Stimulated activated CD4-positive, alpha-beta T cell treated with anti-CD3 and anti-CD28 coated beads, Interleukin-15, amount 100 ng/mL, for 48 hours (primary cell): Measurements from ENCODE around the gene SAP130.

ENCODE experiments used
- DNase-seq, 2 donors: peaks; one replicate each; pipeline ENCODE4 v3.0.0-alpha.2; 2020; ENCODE audit warnings: low read depth in 2 of 2

SAP130 gene

DNA sequence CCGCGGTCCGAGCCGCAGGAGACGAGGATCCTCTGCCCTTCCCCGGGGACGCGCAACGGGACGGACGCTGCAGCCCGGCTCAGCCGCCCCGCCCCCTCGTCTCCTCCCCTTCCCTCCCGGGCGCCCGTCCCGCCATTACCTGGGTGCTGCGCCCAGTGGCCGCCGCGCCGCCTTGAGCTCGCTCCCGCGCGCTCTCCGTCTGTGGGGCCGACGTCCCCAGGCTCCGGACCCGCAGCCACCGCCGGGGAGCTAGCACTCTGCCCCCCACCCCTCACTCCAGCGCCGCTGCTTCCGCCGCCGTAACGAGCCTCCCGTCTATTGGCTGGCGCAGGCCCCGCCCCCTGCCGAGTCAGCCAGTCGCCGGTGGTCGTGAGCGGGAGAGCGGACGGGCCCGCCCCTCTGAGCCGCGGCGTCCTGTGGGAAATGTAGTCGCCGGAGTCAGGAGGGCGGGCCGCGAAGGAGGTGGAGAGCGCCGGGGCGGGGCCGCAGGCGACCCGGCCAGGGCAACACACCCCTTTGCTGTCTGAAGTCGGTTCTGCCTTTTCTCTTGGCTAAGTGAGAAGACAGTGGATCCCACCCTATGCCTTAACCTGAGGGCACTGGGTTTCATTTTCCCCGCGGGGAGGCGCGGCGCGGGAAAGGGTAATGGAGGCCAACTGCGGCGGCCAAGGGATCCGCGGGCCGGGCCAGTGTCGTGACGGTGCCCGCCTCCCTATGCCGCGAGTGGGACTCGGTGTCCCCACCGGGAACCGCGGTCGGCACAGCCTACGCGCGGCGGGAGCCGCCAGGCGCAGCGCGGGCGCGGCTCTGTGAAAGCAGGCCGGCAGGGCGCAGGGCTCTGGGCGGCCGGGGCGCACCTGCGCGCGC is at the start of gene SAP130:
Gene SAP130 (minus strand): TSS at position 259 of the 867 bp plus-strand sequence. CDS start 1,767 bp downstream, outside the sequence.
- DNase-seq = peak; percentile 96 to 97

DNA sequence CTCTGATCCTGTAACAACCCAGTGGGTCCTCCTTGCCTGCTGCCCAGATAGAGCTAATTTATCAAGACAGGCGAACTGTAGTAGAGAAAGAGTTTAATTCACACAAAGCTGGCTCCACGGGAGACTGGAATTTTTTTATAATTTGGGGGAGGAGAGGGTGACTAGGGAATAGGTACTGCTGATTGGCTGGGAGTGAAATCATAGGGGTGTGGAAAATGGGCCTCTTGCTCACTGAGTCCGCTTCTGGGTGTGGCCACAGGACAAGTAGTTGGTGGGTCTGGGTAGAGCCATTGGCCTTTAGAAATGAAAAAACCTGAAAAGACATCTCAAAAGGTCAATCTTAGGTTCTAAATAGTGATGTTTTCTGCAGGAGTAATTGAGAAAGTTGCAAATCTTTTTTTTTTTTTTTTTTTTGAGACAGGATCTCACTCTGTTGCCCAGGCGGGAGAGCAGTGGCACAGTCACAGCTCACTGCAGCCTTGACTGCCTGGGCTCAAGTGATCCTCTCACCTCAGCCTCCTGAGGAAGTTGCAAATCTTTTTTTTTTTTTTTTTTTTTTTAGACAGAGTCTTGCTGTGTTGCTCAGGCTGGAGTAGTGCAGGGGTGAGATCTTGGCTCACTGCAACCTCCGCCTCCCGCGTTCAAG is 48.7 kb upstream of the SAP130 start:
- DNase-seq = no peak

DNA sequence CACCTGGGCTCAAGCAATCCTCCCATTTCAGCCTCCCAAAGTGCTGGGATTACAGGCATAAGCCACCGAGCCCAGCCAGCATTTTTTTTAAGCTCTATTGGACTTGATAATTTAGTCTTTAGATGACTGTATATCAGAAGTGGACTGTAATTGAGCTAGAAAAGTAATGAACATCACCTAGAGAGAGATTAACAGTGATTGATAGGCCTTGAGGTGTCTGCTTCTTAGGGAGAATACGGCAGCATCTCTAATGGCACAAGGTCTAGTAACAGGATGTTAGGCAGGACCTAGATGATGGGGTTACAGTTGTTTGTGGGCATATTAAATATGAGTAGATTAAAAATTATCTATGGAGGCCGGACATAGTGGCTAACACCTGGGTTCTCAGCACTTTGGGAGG is 45.4 kb upstream of the SAP130 start:
- no peak for DNase-seq

- no peak for DNase-seq
Measured at GRCh38 chr2:128069769-128070168, 41.9 kb upstream of the SAP130 start.

DNA sequence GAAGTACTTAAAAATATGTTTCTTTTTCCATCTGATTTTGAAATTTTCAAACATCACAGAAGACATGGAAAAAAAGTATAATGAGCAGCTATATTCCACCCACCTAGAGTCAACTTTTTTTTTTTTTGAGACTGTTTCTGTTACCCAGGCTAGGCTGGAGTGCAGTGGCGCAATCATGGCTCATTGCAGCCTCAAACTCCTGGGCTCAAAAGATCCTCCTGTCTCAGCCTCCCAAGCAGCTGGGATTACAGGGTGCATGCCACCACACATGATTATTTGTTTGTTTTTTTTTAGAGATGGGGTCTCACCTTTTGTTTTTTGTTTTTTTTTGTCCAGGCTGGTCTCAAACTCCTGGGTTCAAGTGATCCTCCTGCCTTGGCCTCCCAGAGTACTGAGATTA is 36.5 kb upstream of the SAP130 start:
- no peak for DNase-seq

DNA sequence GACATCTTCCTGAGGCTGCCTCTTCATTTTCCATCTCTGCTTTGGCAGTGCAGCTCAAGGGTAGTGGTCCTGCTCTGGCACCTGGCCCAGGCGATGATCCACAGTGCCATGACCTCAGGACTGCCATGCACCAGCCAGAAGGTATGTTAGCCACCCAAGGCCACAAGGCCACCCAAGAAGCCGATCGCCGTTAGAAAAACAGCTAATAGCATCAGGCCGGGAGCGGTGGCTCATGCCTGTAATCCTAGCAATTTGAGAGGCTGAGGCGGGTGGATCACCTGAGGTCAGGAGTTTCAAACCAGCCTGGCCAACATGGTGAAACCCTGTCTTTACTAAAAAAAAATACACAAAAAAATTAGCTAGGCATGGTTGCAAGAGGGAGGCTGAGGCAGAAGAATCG is 34.7 kb upstream of the SAP130 start:
- DNase-seq = no peak

- DNase-seq = no peak
Measured at GRCh38 chr2:128058114-128058513, 30.3 kb upstream of the SAP130 start.

- DNase-seq = no peak
Measured at GRCh38 chr2:128057334-128057733, 29.5 kb upstream of the SAP130 start.

DNA sequence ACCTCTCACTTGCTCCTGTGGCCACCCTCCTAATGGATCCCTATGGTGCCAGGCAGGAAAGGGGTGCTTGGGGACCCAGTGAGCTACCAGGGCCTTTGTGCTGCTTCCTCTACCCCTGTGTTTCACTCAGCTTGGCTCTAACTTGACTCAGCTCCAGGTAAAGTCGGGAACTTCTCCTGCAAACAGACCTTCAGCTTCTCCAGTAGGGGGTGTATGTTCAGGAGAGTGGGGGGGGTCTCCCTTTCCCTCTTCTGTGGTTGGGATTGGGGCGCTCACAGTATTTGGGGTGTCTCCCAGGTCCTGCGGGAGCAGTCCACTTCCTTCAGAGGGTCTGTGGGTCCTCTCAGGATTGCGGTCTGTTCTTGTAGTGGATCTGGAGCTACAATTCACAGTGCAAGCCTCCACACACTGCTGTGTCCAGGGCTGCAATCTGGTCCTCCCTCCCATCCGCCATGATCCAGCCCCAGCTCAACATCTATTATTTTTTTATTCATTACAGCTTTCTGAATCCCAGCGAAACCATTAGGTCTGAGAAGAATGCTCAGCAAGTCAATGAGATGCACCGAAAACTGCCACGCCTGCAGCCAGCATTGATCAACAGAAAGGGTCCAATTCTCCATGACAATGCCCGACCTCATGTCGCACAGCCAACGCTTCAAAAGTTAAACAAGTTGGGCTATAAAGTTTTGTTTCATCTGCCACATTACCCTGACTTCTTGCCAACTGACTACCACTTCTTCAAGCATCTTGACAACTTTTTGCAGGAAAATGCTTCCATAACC is 26.4 kb upstream of the SAP130 start:
- DNase-seq = no peak

GRCh38 chr2:128053331-128053730 is 25.5 kb upstream of the SAP130 start:
- no peak for DNase-seq

- DNase-seq = no peak
Measured at GRCh38 chr2:128043041-128043440, 15.2 kb upstream of the SAP130 start.

GRCh38 chr2:128041561-128041960 is 13.7 kb upstream of the SAP130 start:
- DNase-seq = no peak

DNA sequence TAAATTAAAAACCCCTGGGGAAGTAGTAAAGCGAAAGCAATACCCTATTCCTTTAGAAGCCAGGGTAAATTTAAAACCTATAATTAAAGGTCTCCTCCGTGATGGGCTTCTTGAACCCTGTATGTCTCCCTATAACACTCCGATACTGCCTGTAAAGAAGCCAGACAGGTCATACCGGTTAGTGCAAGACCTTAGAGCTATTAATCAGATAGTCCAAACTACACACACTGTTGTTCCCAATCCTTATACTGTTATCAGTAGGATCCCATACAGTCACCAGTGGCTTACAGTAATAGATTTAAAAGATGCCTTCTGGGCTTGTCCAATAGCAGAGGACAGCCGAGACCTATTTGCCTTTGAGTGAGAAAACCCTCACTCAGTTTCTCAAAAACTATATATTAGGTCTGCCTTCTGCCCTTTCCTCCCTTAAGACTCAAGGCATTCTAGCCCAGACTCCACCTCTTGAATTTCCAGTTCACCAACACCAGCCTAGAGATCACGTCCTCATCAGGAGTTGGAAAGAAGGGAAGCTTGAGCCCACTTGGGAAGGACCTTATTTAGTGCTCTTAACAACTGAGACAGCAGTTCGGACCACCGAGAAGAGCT is 12.4 kb upstream of the SAP130 start:
- DNase-seq = no peak

DNA sequence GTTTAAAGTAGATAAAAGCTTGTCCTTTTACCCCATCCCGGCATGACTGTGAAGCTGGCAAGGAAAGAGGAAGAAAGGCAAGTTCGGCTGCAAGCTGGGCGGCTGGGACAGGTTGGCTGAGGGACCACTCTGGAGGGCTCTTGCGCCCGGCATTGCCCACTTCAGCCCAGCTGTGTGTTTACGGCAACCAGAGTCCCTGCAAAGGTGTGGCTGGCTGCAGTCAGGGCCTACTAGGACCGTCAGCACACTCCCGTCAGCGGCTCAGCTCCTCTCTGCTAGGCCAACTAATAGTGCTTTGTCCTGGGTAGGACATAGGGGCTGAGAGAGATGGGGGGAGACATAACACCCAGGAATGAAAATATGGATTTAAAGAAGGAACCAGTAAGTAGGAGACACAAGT is 11.7 kb upstream of the SAP130 start:
- no peak for DNase-seq

DNA sequence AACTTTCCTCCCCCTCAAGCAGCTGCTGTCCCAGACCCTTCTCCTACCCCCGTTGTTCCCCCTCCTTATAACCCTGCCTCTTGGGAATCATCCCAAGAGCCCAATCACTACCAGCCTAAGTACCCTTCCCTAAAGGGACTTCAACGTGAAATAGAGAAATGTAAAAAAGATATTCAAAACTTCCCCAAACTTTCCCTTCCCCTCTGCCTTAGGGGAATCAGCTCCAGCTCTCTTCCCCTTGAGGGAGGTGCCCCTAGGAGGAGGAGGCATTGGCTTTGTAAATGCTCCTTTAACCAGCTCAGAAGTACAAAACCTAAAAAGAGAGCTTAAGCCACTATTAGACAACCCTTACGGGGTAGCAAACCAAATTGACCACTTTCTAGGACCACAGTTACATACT is 10.6 kb upstream of the SAP130 start:
- DNase-seq = no peak

GRCh38 chr2:128037649-128038048 is 9.8 kb upstream of the SAP130 start:
- DNase-seq = no peak

- no peak for DNase-seq
Measured at GRCh38 chr2:128036748-128037607, 9.1 kb upstream of the SAP130 start.

DNA sequence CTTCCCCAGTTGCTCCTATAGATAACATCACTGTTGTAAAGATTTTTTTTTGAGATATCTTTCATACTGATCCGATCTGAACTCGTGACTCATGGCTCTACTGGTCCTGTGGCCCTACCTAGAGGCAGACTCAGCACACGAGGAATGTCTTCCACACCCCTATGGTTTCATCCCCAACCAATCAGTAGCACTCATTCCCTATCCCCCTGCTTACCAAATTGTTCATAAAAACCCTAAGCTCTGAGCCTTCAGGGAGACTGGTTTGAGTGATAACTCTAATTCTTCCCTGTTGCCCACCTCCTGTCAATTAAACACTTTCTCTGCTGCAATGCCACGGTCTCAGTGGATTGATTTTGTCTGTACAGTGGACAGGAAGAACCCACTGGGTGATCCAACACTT is 4.2 kb upstream of the SAP130 start:
- no peak for DNase-seq

- no peak for DNase-seq
Measured at GRCh38 chr2:128028668-128029054, 802 bp upstream of the SAP130 start.

- peak; percentile 99 for DNase-seq
Measured at GRCh38 chr2:128027278-128027800, 520 bp downstream of the SAP130 start.
